CD14-positive monocyte (primary cell): Measurements from ENCODE around the gene LYL1. TPM values are rescaled to one million over a fixed set of nuclear protein-coding genes. Genes with fewer than 3 reads are reported as not detected.

Experiments used
- DNase-seq, 3 donors: peaks; one replicate each; pipeline ENCODE4 v3.0.0-alpha.2; 2011 to 2022
- H2AFZ ChIP-seq: 2 replicates; pipeline ENCODE4 v1.6.0; 2012; ENCODE audit warnings: mild to moderate bottlenecking, low read depth, low read length, inconsistent platforms; ENCODE audit not compliant: insufficient read depth, poor library complexity, severe bottlenecking
- H3K27ac ChIP-seq, 2 donors: 1 replicate in 1 of 2; 2 replicates in 1 of 2; pipeline ENCODE4 v1.5.1; 2012 to 2013; ENCODE audit warnings: low read length in 2 of 2, control low read depth in 1 of 2, inconsistent platforms in 1 of 2, low read depth in 1 of 2, mild to moderate bottlenecking in 1 of 2
- H3K27me3 ChIP-seq, 2 donors: one replicate each; pipeline versions ENCODE4 v1.6.0 to v1.6.1; 2011 to 2013; ENCODE audit warnings: low read length in 2 of 2; ENCODE audit not compliant: control insufficient read depth in 2 of 2, insufficient read depth in 2 of 2
- H3K36me3 ChIP-seq, 2 donors: replicated peaks in 1 of 2; 1 replicate in 1 of 2; 2 replicates in 1 of 2; pipeline versions ENCODE4 v1.5.1 to v1.6.1; 2012 to 2013; ENCODE audit warnings: low read length in 2 of 2, control low read depth in 1 of 2, inconsistent platforms in 1 of 2, mild to moderate bottlenecking in 1 of 2; ENCODE audit not compliant: insufficient read depth in 2 of 2, control insufficient read depth in 1 of 2
- H3K4me1 ChIP-seq, 2 donors: 1 replicate in 1 of 2; 2 replicates in 1 of 2; pipeline versions ENCODE4 v1.5.1 to v1.6.1; 2012 to 2013; ENCODE audit warnings: low read length in 2 of 2, control low read depth in 1 of 2, inconsistent platforms in 1 of 2, mild to moderate bottlenecking in 1 of 2, moderate library complexity in 1 of 2; ENCODE audit not compliant: insufficient read depth in 2 of 2, control insufficient read depth in 1 of 2
- H3K4me2 ChIP-seq: replicated peaks from 2 replicates; pipeline ENCODE3; 2012; ENCODE audit warnings: low read length, moderate library complexity, mild to moderate bottlenecking; ENCODE audit not compliant: poor library complexity, severe bottlenecking; ENCODE audit errors: extremely low read depth
- H3K4me3 ChIP-seq, 3 experiments: fragments of 200-600 bp in 1 of 3; sonication (generic) in 1 of 3; replicated peaks in 1 of 3; 1 replicate in 2 of 3; 2 replicates in 1 of 3; pipeline ENCODE4 v1.5.1; 2011 to 2013; ENCODE audit warnings: low read length in 3 of 3, mild to moderate bottlenecking in 3 of 3, control low read depth in 2 of 3, low read depth in 2 of 3, inconsistent platforms in 1 of 3, moderate library complexity in 1 of 3
- H3K79me2 ChIP-seq: 2 replicates; pipeline ENCODE4 v1.6.0; 2012; ENCODE audit warnings: mild to moderate bottlenecking, control low read depth, inconsistent platforms, low read length, moderate library complexity; ENCODE audit not compliant: insufficient read depth
- H3K9ac ChIP-seq: 2 replicates; pipeline ENCODE4 v1.6.0; 2017; ENCODE audit warnings: low read length, mild to moderate bottlenecking; ENCODE audit not compliant: insufficient read depth, poor library complexity, severe bottlenecking
- H3K9me3 ChIP-seq, 2 donors: replicated peaks in 1 of 2; 1 replicate in 1 of 2; 2 replicates in 1 of 2; pipeline versions ENCODE4 v1.5.1 to v1.6.1; 2012 to 2013; ENCODE audit warnings: low read length in 2 of 2, control low read depth in 1 of 2; ENCODE audit not compliant: control insufficient read depth in 1 of 2, insufficient read depth in 1 of 2
- H4K20me1 ChIP-seq: 2 replicates; pipeline ENCODE4 v1.6.0; 2012; ENCODE audit warnings: mild to moderate bottlenecking, low read length, control low read depth, moderate library complexity; ENCODE audit not compliant: insufficient read depth
- H3K27ac Mint-ChIP-seq, 7 donors: one replicate each; pipeline ENCODE4 v1.8.0; 2020; ENCODE audit warnings: mild to moderate bottlenecking in 7 of 7, mixed read lengths in 7 of 7, moderate library complexity in 6 of 7, inconsistent platforms in 2 of 7
- H3K27me3 Mint-ChIP-seq, 3 donors: one replicate each; pipeline ENCODE4 v1.8.0; 2021 to 2022; ENCODE audit warnings: low read depth in 3 of 3, mild to moderate bottlenecking in 3 of 3, mixed read lengths in 3 of 3, moderate library complexity in 3 of 3, inconsistent platforms in 1 of 3
- H3K36me3 Mint-ChIP-seq, 2 donors: one replicate each; pipeline ENCODE4 v1.8.0; 2020; ENCODE audit warnings: mixed read lengths in 2 of 2, inconsistent platforms in 1 of 2, mild to moderate bottlenecking in 1 of 2
- H3K4me1 Mint-ChIP-seq: one replicate; pipeline ENCODE4 v1.8.0; 2020; ENCODE audit warnings: mild to moderate bottlenecking, mixed read lengths
- H3K4me3 Mint-ChIP-seq, 2 donors: one replicate each; pipeline ENCODE4 v1.8.0; 2020; ENCODE audit warnings: mild to moderate bottlenecking in 2 of 2, mixed read lengths in 2 of 2, moderate library complexity in 1 of 2
- H3K9me3 Mint-ChIP-seq, 7 donors: one replicate each; pipeline ENCODE4 v1.8.0; 2020 to 2022; ENCODE audit warnings: mixed read lengths in 7 of 7, mild to moderate bottlenecking in 6 of 7, moderate library complexity in 6 of 7, inconsistent platforms in 2 of 7
- CTCF ChIP-seq: fragments of 200-600 bp; IDR thresholded peaks from one replicate; pipeline ENCODE4 v1.8.0; 2022; ENCODE audit warnings: antibody characterized with exemption, mild to moderate bottlenecking
- WGBS: methylation state at CpG from one replicate; pipeline ENCODE4 v1.1.5; 2013; ENCODE audit warnings: missing lambda C conversion rate; ENCODE audit not compliant: insufficient coverage; 5-methylcytosine and 5-hydroxymethylcytosine counted together
- intact Hi-C, 2 donors: fragments of 100-400 bp; cut with micrococcal nuclease; formaldehyde crosslinking; loops; one replicate each; pipeline versions ENCODE4 v1.15.0 to v1.15.1; 2023
- polyA plus RNA-seq, 3 donors: library from polyadenylated mRNA; depleted of rRNA in 1 of 3; unstranded in 2 of 3; stranded (reverse) in 1 of 3; fragments of 300-500 nt in 2 of 3; fragments of >200 nt in 1 of 3; fragmentation: Illumina TruSeq in 2 of 3; gene quantifications; 1 replicate in 2 of 3; 2 replicates in 1 of 3; pipeline ENCODE4 v1.2.3, GENCODE V29; 2012 to 2021

The LYL1 gene
- polyA plus RNA-seq, 3 donors: 35.7 to 51.1 (median 37.1) TPM

GRCh38 chr19:13129384-13129783 is 26.7 kb upstream of the LYL1 start:
- H3K9ac ChIP-seq: no peak overlapping the region

GRCh38 chr19:13128583-13128982 is 25.9 kb upstream of the LYL1 start:
- Mint-ChIP-seq H3K36me3 (peaks cover 10 to 43% of the 10 kb centered on the region in 2 donors), H3K9me3 (peaks cover 0 to 1% (median 0%) of the 10 kb centered on the region in 7 donors), H3K27ac (peak overlapping the region in 4 of 7 donors; percentile 41 to 61 (median 58)), H3K27me3 (no peaks in the 10 kb centered on the region), H3K4me1 (peaks cover 19% of the 10 kb centered on the region), H3K4me3 (no peak overlapping the region)
- H3K4me3 ChIP-seq: no peak overlapping the region
- H2AFZ ChIP-seq: no peak overlapping the region
- no peaks in the 10 kb centered on the region for H3K27me3 ChIP-seq
- no peak for DNase-seq
- no peak overlapping the region for H3K27ac ChIP-seq
- no peak overlapping the region for H3K4me2 ChIP-seq
- H3K9ac ChIP-seq: no peak overlapping the region
- TF ChIP-seq CTCF: no peak
- H3K4me1 ChIP-seq: no peaks in the 10 kb centered on the region
- peaks cover 93% of the 10 kb centered on the region for H3K79me2 ChIP-seq
- intact Hi-C loops: no loop called here
- peaks cover 5 to 34% of the 10 kb centered on the region in 2 donors for H3K36me3 ChIP-seq
- H4K20me1 ChIP-seq: peaks cover 77% of the 10 kb centered on the region
- WGBS: 80% methylated on average over 1 of the region's 1 CpG
- no peaks in the 10 kb centered on the region for H3K9me3 ChIP-seq

More at GRCh38 chr19:13129384-13129783, 26.7 kb upstream of the LYL1 start:
- Mint-ChIP-seq H3K27me3 (no peaks in the 10 kb centered on the region), H3K36me3 (peaks cover 8 to 40% of the 10 kb centered on the region in 2 donors), H3K4me3 (no peak overlapping the region), H3K4me1 (peaks cover 19% of the 10 kb centered on the region), H3K9me3 (peaks cover 0 to 1% (median 0%) of the 10 kb centered on the region in 7 donors), H3K27ac (no peak overlapping the region)
- Histone ChIP-seq H3K36me3 (peaks cover 5 to 32% of the 10 kb centered on the region in 2 donors), H4K20me1 (peaks cover 79% of the 10 kb centered on the region), H3K4me1 (no peaks in the 10 kb centered on the region), H2AFZ (no peak overlapping the region), H3K9me3 (no peaks in the 10 kb centered on the region), H3K27ac (no peak overlapping the region), H3K27me3 (no peaks in the 10 kb centered on the region), H3K4me3 (no peak overlapping the region), H3K79me2 (peaks cover 91% of the 10 kb centered on the region), H3K4me2 (no peak overlapping the region)
- no peak for DNase-seq
- intact Hi-C loops: no loop called here
- WGBS: 100% methylated on average over 3 of the region's 9 CpGs
- TF ChIP-seq CTCF: no peak
